IMR-90 (cell line): ENCODE data around the gene CHI3L1. TPM values are rescaled to one million over a fixed set of nuclear protein-coding genes. Genes with fewer than 3 reads are reported as not detected.

ENCODE experiments used
- ATAC-seq: fragments of 200-7000 bp; cut with Tn5 transposase; 2 replicates; pipeline ENCODE4 v1.9.1; 2020; ENCODE audit warnings: low read depth, mild to moderate bottlenecking, moderate library complexity
- BruUV-seq: library from RNA; stranded (reverse); fragments of 400-500 nt; replicated peaks from 2 replicates; lab custom pipeline; 2021; lab: Mats Ljungman, UMichigan
- CTCF ChIA-PET: fragments of 300-600 bp; formaldehyde crosslinking; extraction: SDS; loops from one replicate; lab custom pipeline; 2021; ENCODE audit warnings: antibody characterized with exemption; lab: Yijun Ruan, JAX
- POLR2A ChIA-PET: fragments of 300-600 bp; sonication (Branson Sonifier 250); formaldehyde crosslinking; loops from one replicate; lab custom pipeline; 2022; ENCODE audit warnings: antibody characterized with exemption; ENCODE audit not compliant: unreplicated experiment; lab: Charles Lee
- DNase-seq: peaks from one replicate; pipeline ENCODE4 v3.0.0; 2013
- H2AFZ ChIP-seq: replicated peaks from 2 replicates; pipeline ENCODE3; 2013; ENCODE audit warnings: low read length, mild to moderate bottlenecking; ENCODE audit not compliant: poor library complexity
- H2AK5ac ChIP-seq: 2 replicates; pipeline ENCODE4 v1.6.1; 2013; ENCODE audit warnings: low read depth, low read length, inconsistent platforms
- H2AK9ac ChIP-seq: replicated peaks from 2 replicates; pipeline ENCODE3; 2013; ENCODE audit warnings: mild to moderate bottlenecking, low read depth, low read length, moderate library complexity; ENCODE audit not compliant: poor library complexity
- H2BK120ac ChIP-seq: 2 replicates; pipeline ENCODE4 v1.6.1; 2013; ENCODE audit warnings: low read depth, low read length, inconsistent platforms
- H2BK15ac ChIP-seq: 3 replicates; pipeline ENCODE4 v1.6.1; 2013; ENCODE audit warnings: low read depth, low read length, inconsistent platforms
- H2BK20ac ChIP-seq: 2 replicates; pipeline ENCODE4 v1.6.1; 2013; ENCODE audit warnings: low read depth, mild to moderate bottlenecking, inconsistent platforms, low read length, moderate library complexity
- H2BK5ac ChIP-seq: 2 replicates; pipeline ENCODE4 v1.6.1; 2013; ENCODE audit warnings: mild to moderate bottlenecking, low read depth, low read length, inconsistent platforms; ENCODE audit not compliant: poor library complexity, severe bottlenecking
- H3K14ac ChIP-seq: replicated peaks from 2 replicates; pipeline ENCODE4 v1.6.1; 2013; ENCODE audit warnings: low read depth, low read length, inconsistent platforms
- H3K18ac ChIP-seq: 2 replicates; pipeline ENCODE4 v1.6.1; 2013; ENCODE audit warnings: low read depth, low read length, control low read depth
- H3K23ac ChIP-seq: 2 replicates; pipeline ENCODE4 v1.6.1; 2013; ENCODE audit warnings: low read depth, low read length, inconsistent platforms
- H3K27ac ChIP-seq: 2 replicates; pipeline ENCODE4 v1.5.1; 2013; ENCODE audit warnings: mild to moderate bottlenecking, control low read depth, low read length; ENCODE audit not compliant: insufficient read depth
- H3K27me3 ChIP-seq: 2 replicates; pipeline ENCODE4 v1.6.1; 2013; ENCODE audit warnings: low read length; ENCODE audit not compliant: control insufficient read depth, insufficient read depth
- H3K36me3 ChIP-seq: 2 replicates; pipeline ENCODE4 v1.6.1; 2013; ENCODE audit warnings: low read length, mixed read lengths; ENCODE audit not compliant: control insufficient read depth, insufficient read depth
- H3K4ac ChIP-seq: 2 replicates; pipeline ENCODE4 v1.6.1; 2013; ENCODE audit warnings: low read depth, low read length, inconsistent platforms
- H3K4me1 ChIP-seq: 2 replicates; pipeline ENCODE4 v1.6.1; 2013; ENCODE audit warnings: low read length, mixed read lengths; ENCODE audit not compliant: control insufficient read depth, insufficient read depth
- H3K4me2 ChIP-seq: 2 replicates; pipeline ENCODE4 v1.6.1; 2013; ENCODE audit warnings: low read depth, mild to moderate bottlenecking, control low read depth, low read length, moderate library complexity
- H3K4me3 ChIP-seq: 2 replicates; pipeline ENCODE4 v1.5.1; 2013; ENCODE audit warnings: low read depth, mild to moderate bottlenecking, control low read depth, low read length, moderate library complexity; ENCODE audit not compliant: insufficient read depth
- H3K56ac ChIP-seq: 2 replicates; pipeline ENCODE4 v1.6.1; 2013; ENCODE audit warnings: low read length, inconsistent platforms; ENCODE audit not compliant: insufficient read depth; ENCODE audit errors: extremely low read depth
- H3K79me1 ChIP-seq, 2 experiments: 2 replicates each; pipeline ENCODE4 v1.6.1; 2013; ENCODE audit warnings: low read length in 2 of 2, inconsistent platforms in 1 of 2, low read depth in 1 of 2
- H3K9ac ChIP-seq: 2 replicates; pipeline ENCODE4 v1.6.1; 2013; ENCODE audit warnings: low read depth, low read length, control low read depth
- H3K9me1 ChIP-seq: 2 replicates; pipeline ENCODE4 v1.6.1; 2013; ENCODE audit warnings: low read length, inconsistent platforms; ENCODE audit not compliant: insufficient read depth
- H3K9me3 ChIP-seq: 2 replicates; pipeline ENCODE4 v1.6.1; 2013; ENCODE audit warnings: low read length; ENCODE audit not compliant: control insufficient read depth, insufficient read depth
- H4K20me1 ChIP-seq: 2 replicates; pipeline ENCODE4 v1.6.1; 2013; ENCODE audit warnings: low read length, inconsistent platforms; ENCODE audit not compliant: insufficient read depth
- H4K5ac ChIP-seq: 2 replicates; pipeline ENCODE4 v1.6.1; 2013; ENCODE audit warnings: mild to moderate bottlenecking, low read depth, low read length, control low read depth
- H4K8ac ChIP-seq, 2 experiments: 2 replicates each; pipeline ENCODE4 v1.6.1; 2013; ENCODE audit warnings: low read depth in 2 of 2, low read length in 2 of 2, control low read depth in 1 of 2, inconsistent platforms in 1 of 2
- H4K91ac ChIP-seq: 2 replicates; pipeline ENCODE4 v1.6.1; 2013; ENCODE audit warnings: low read depth, low read length, inconsistent platforms; ENCODE audit not compliant: insufficient read depth
- BHLHE40 ChIP-seq: fragments of 150-350 bp; IDR thresholded peaks from 2 replicates; pipeline ENCODE4 v1.6.1; 2016; ENCODE audit warnings: mild to moderate bottlenecking, low read depth, low read length
- CEBPB ChIP-seq: IDR thresholded peaks from 2 replicates; pipeline ENCODE4 v1.6.1; 2012; ENCODE audit warnings: low read depth, low read length, improper control_type of control experiment
- CHD1 ChIP-seq: IDR thresholded peaks from 2 replicates; pipeline ENCODE4 v1.6.1; 2012; ENCODE audit warnings: low read depth, low read length, improper control_type of control experiment
- FOS ChIP-seq: fragments of 150-350 bp; IDR thresholded peaks from 2 replicates; pipeline ENCODE4 v1.6.1; 2016; ENCODE audit warnings: low read depth, low read length
- MAFK ChIP-seq: IDR thresholded peaks from 2 replicates; pipeline ENCODE4 v1.6.1; 2012; ENCODE audit warnings: low read depth, low read length, improper control_type of control experiment
- MAZ ChIP-seq: IDR thresholded peaks from 2 replicates; pipeline ENCODE4 v1.6.1; 2012; ENCODE audit warnings: low read depth, mild to moderate bottlenecking, low read length, improper control_type of control experiment, moderate library complexity, borderline replicate concordance
- NFE2L2 ChIP-seq: fragments of 150-350 bp; IDR thresholded peaks from 2 replicates; pipeline ENCODE4 v1.6.1; 2016; ENCODE audit warnings: low read depth, mild to moderate bottlenecking, low read length
- POLR2A ChIP-seq: IDR thresholded peaks from 2 replicates; pipeline ENCODE4 v1.6.1; 2012; ENCODE audit warnings: mild to moderate bottlenecking, low read depth, low read length
- RAD21 ChIP-seq: IDR thresholded peaks from 2 replicates; pipeline ENCODE4 v1.6.1; 2012; ENCODE audit warnings: low read length, improper control_type of control experiment
- RCOR1 ChIP-seq: IDR thresholded peaks from 2 replicates; pipeline ENCODE4 v1.6.1; 2012; ENCODE audit warnings: mild to moderate bottlenecking, low read length, improper control_type of control experiment; ENCODE audit not compliant: insufficient replicate concordance
- RFX5 ChIP-seq: IDR thresholded peaks from 2 replicates; pipeline ENCODE4 v1.8.0; 2012; ENCODE audit warnings: low read depth, mild to moderate bottlenecking, low read length, moderate library complexity
- SMC3 ChIP-seq: fragments of 150-350 bp; IDR thresholded peaks from 2 replicates; pipeline ENCODE4 v1.6.1; 2016; ENCODE audit warnings: low read depth, mild to moderate bottlenecking, antibody characterized with exemption, low read length, moderate library complexity
- WGBS, 2 experiments: methylation state at CpG; one replicate each; pipeline versions ENCODE4 v1.1.5 to v1.1.7; 2013; ENCODE audit warnings: missing lambda C conversion rate in 2 of 2; ENCODE audit not compliant: insufficient read length in 1 of 2; ENCODE audit errors: extremely low coverage in 2 of 2; 5-methylcytosine and 5-hydroxymethylcytosine counted together
- dilution Hi-C: fragments of 300-500 bp; cut with HindIII; formaldehyde crosslinking; loops from one replicate; pipeline ENCODE4 v1.14.3; 2018; ENCODE audit warnings: low sequenced_read_pairs; ENCODE audit not compliant: unreplicated experiment
- in situ Hi-C: fragments of 300-500 bp; cut with MboI; formaldehyde crosslinking; loops from 3 replicates; pipeline ENCODE4 v1.14.3; 2019; ENCODE audit warnings: low sequenced_read_pairs, inconsistent platforms, mixed read lengths
- intact Hi-C: fragments of 100-400 bp; cut with micrococcal nuclease; formaldehyde crosslinking; loops from 2 replicates; pipeline ENCODE4 v1.10.0; 2022
- polyA plus RNA-seq, 3 experiments: library from polyadenylated mRNA; depleted of rRNA; stranded (reverse); fragments of >200 nt; gene quantifications; 2 replicates each; pipeline ENCODE4 v1.2.3, GENCODE V29; 2012; ENCODE audit warnings: low replicate concordance in 1 of 3
- total RNA-seq: library from RNA; depleted of rRNA; stranded (reverse); fragments of >200 nt; gene quantifications from 2 replicates; pipeline ENCODE4 v1.2.3, GENCODE V29; 2012
- TF ChIP-seq, protein P1 (sequence below): conservative IDR thresholded peaks from 2 replicates; pipeline ENCODE4 v1.5.1; 2012; ENCODE audit warnings: mild to moderate bottlenecking, low read depth, low read length, improper control_type of control experiment
- TF ChIP-seq, protein P2 (sequence below): fragments of 150-350 bp; IDR thresholded peaks from 2 replicates; pipeline ENCODE4 v1.6.1; 2017; ENCODE audit warnings: mild to moderate bottlenecking, antibody characterized with exemption, low read length, low read depth
- TF ChIP-seq, protein P3 (sequence below): fragments of 150-350 bp; IDR thresholded peaks from 2 replicates; pipeline ENCODE4 v1.6.1; 2016; ENCODE audit warnings: low read depth, mild to moderate bottlenecking, low read length, moderate library complexity, borderline replicate concordance

The CHI3L1 gene
- total and polyA plus RNA-seq, 2 of the 4 experiments (the other 2 are of a cell fraction): 0.17 TPM; not detected in 1

DNA sequence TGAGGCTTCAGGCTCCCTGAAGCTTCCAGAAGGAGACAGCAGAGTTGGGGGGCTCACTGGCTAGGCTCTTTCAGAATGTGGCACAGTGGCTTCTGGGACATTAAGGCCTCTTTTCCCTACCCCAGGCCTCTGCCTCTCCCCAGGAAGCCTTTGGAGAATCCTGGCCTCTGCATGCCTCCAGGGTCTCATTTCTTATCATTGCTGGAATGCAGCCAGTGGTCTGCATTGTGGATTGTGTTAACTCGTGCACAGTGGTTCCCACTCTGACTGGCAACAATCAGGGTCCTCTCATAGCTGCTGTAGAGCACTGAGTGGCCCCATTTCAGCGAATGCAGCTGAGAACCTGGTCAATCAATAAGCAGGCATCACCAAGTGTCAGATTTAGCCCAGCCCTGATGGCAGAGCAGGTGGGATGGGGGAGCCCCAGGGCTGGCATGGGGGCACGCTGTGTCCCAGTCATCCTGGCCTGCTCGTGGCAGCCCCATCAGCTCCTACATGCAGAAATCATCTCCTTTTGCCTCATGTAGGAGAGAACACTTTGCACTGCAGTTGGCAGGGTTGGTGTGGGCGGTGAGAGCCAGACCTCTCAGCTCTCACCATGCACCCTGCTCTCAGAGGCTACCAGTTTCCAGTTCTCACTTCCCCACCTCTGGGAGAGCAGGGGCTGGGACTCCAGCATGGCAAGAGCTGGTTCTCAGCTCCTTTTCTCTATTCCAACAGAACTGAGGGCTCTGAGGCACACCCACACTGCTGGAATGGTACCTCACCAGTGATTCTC lies 45.6 kb downstream of the CHI3L1 start:
- no peak for DNase-seq
- Histone ChIP-seq H3K4ac (no peak overlapping the region), H2AFZ (no peak overlapping the region), H3K36me3 (no peaks in the 10 kb centered on the region), H2BK120ac (no peak overlapping the region), H2BK5ac (no peak overlapping the region), H4K8ac (no peak overlapping the region), H3K9me1 (no peaks in the 10 kb centered on the region), H3K23ac (no peak overlapping the region), H2AK9ac (no peak overlapping the region), H2AK5ac (no peak overlapping the region), H2BK15ac (no peak overlapping the region), H3K4me2 (no peak overlapping the region), H3K14ac (no peak overlapping the region), H3K4me3 (no peak overlapping the region), H3K9me3 (peaks cover 2% of the 10 kb centered on the region; the same call in 1 of the 2 replicates), H3K9ac (no peak overlapping the region), H4K5ac (no peak overlapping the region), H3K56ac (no peak overlapping the region), H4K91ac (no peak overlapping the region), H4K20me1 (no peaks in the 10 kb centered on the region), H3K18ac (no peak overlapping the region), H3K27me3 (peaks cover 43% of the 10 kb centered on the region), H3K79me1 (no peaks in the 10 kb centered on the region), H3K27ac (no peak overlapping the region), H2BK20ac (no peak overlapping the region), H3K4me1 (no peaks in the 10 kb centered on the region; the same call in 1 of the 2 replicates)
- dilution Hi-C loops (no loop called here), intact Hi-C loops (no loop called here), in situ Hi-C loops (no loop called here)
- ATAC-seq: no peak
- 60% methylated on average over 1 of the region's 5 CpGs; no CpG with 5 or more reads in 1 of the 2 experiments for WGBS, 2 experiments
- ChIA-PET CTCF (interaction anchor here (0.6 kb wide), 1 partner anchor 16 kb away, joined by 3 read pairs; no protein-coding TSS in a partner anchor), POLR2A (no interaction called here)
- no TSS peak for BruUV-seq
- no peak for TF ChIP-seq CEBPB
- TF ChIP-seq CHD1: no peak
- no peak for TF ChIP-seq NFE2L2
- TF ChIP-seq RAD21: no peak
- TF ChIP-seq, protein P1, sequence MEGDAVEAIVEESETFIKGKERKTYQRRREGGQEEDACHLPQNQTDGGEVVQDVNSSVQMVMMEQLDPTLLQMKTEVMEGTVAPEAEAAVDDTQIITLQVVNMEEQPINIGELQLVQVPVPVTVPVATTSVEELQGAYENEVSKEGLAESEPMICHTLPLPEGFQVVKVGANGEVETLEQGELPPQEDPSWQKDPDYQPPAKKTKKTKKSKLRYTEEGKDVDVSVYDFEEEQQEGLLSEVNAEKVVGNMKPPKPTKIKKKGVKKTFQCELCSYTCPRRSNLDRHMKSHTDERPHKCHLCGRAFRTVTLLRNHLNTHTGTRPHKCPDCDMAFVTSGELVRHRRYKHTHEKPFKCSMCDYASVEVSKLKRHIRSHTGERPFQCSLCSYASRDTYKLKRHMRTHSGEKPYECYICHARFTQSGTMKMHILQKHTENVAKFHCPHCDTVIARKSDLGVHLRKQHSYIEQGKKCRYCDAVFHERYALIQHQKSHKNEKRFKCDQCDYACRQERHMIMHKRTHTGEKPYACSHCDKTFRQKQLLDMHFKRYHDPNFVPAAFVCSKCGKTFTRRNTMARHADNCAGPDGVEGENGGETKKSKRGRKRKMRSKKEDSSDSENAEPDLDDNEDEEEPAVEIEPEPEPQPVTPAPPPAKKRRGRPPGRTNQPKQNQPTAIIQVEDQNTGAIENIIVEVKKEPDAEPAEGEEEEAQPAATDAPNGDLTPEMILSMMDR: no peak
- TF ChIP-seq FOS: no peak
- TF ChIP-seq, protein P2, sequence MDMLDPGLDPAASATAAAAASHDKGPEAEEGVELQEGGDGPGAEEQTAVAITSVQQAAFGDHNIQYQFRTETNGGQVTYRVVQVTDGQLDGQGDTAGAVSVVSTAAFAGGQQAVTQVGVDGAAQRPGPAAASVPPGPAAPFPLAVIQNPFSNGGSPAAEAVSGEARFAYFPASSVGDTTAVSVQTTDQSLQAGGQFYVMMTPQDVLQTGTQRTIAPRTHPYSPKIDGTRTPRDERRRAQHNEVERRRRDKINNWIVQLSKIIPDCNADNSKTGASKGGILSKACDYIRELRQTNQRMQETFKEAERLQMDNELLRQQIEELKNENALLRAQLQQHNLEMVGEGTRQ: no peak
- no peak for TF ChIP-seq BHLHE40
- TF ChIP-seq POLR2A: no peak
- TF ChIP-seq SMC3: no peak
- no peak for TF ChIP-seq RCOR1
- TF ChIP-seq, protein P3, sequence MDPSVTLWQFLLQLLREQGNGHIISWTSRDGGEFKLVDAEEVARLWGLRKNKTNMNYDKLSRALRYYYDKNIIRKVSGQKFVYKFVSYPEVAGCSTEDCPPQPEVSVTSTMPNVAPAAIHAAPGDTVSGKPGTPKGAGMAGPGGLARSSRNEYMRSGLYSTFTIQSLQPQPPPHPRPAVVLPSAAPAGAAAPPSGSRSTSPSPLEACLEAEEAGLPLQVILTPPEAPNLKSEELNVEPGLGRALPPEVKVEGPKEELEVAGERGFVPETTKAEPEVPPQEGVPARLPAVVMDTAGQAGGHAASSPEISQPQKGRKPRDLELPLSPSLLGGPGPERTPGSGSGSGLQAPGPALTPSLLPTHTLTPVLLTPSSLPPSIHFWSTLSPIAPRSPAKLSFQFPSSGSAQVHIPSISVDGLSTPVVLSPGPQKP: no peak
- TF ChIP-seq MAZ: no peak
- no peak for TF ChIP-seq RFX5
- TF ChIP-seq MAFK: no peak
